ENCODE data around the gene FBXL7. TPM values are rescaled to one million over a fixed set of nuclear protein-coding genes. Genes with fewer than 3 reads are reported as not detected.

The FBXL7 gene
- total and polyA plus RNA-seq, 2 of the 8 experiments (the other 6 are each of a cell fraction or from before 2014, with no cell fraction given), result 17.7 to 17.8 TPM

DNA sequence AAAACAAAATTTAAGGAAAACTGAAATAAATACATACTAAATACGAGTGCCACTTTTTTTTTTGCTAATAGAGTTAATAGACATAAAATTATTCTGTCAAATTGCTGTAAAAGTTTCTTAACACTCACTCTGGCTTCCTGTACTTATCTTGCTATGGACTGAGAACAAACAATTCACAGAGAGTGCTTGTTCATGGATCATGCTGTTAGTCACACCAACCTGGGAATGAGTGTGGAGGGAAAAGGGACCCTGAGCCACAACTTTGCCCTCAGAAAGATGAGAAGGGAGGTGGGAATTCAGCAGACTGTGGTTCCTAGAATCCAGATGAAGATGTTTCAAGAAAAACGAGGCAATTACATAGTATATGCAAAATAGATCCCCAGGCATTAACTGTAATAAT is 246.9 kb downstream of the FBXL7 start (continued):
- TF ChIP-seq RAD21 (IDR thresholded peaks at IDR 0.05 in 1 of 2, conservative IDR thresholded peaks at IDR 0.05 in 1 of 2; ENCODE audit: low read depth in 2 of 2, low read length in 2 of 2), result no peak

Data from H1 (cell line).